Spleen (tissue), 11 donors: Measurements from ENCODE around the gene TNFRSF14. TPM values are rescaled to one million over a fixed set of nuclear protein-coding genes. Genes with fewer than 3 reads are reported as not detected.

Experiments used
- DNase-seq: peaks from one replicate; pipeline ENCODE4 v3.0.0-alpha.2; 2020
- H3K27ac ChIP-seq, 8 donors: fragments of 200-600 bp; sonication (generic) in 7 of 8; 1 replicate in 4 of 8; 2 replicates in 4 of 8; pipeline versions ENCODE4 v1.5.0 to v1.8.0; 2016 to 2021; ENCODE audit warnings: inconsistent platforms in 4 of 8, mild to moderate bottlenecking in 4 of 8, moderate library complexity in 1 of 8
- H3K27me3 ChIP-seq, 7 donors: fragments of 200-600 bp; sonication (generic) in 6 of 7; replicated peaks in 1 of 7; 1 replicate in 4 of 7; 2 replicates in 3 of 7; pipeline versions ENCODE4 v1.5.0 to v1.8.0; 2016 to 2021; ENCODE audit warnings: inconsistent platforms in 3 of 7, mild to moderate bottlenecking in 1 of 7
- H3K36me3 ChIP-seq, 6 donors: fragments of 200-600 bp; sonication (generic) in 5 of 6; 1 replicate in 4 of 6; 2 replicates in 2 of 6; pipeline versions ENCODE4 v1.5.0 to v1.8.0; 2016 to 2021; ENCODE audit warnings: inconsistent platforms in 2 of 6
- H3K4me1 ChIP-seq, 6 donors: fragments of 200-600 bp; sonication (generic) in 5 of 6; 1 replicate in 3 of 6; 2 replicates in 3 of 6; pipeline versions ENCODE4 v1.5.0 to v1.8.0; 2016 to 2021; ENCODE audit warnings: inconsistent platforms in 3 of 6
- H3K4me3 ChIP-seq, 8 donors: fragments of 200-600 bp; sonication (generic) in 7 of 8; 1 replicate in 4 of 8; 2 replicates in 4 of 8; pipeline versions ENCODE4 v1.5.0 to v1.8.0; 2016 to 2021; ENCODE audit warnings: inconsistent platforms in 4 of 8, mild to moderate bottlenecking in 4 of 8, moderate library complexity in 2 of 8
- H3K9me3 ChIP-seq, 8 donors: fragments of 200-600 bp; sonication (generic) in 7 of 8; 1 replicate in 4 of 8; 2 replicates in 4 of 8; pipeline versions ENCODE4 v1.5.0 to v1.8.0; 2016 to 2021; ENCODE audit warnings: inconsistent platforms in 4 of 8
- POLR2A ChIP-seq, 3 donors: fragments of 450-650 bp; IDR thresholded peaks; one replicate each; pipeline ENCODE4 v1.5.1; 2017; ENCODE audit warnings: antibody characterized with exemption in 3 of 3, mild to moderate bottlenecking in 1 of 3
- POLR2AphosphoS5 ChIP-seq, 3 donors: sonication (generic); formaldehyde crosslinking; IDR thresholded peaks; one replicate each; pipeline ENCODE4 v1.5.1; 2017; ENCODE audit warnings: antibody characterized with exemption in 3 of 3
- WGBS, 5 donors: extraction: QIAGEN DNeasy Blood & Tissue Kit in 3 of 5; methylation state at CpG; one replicate each; pipeline versions ENCODE4 v1.1.5 to v1.1.7; 2013 to 2018; 5-methylcytosine and 5-hydroxymethylcytosine counted together
- intact Hi-C: fragments of 100-400 bp; cut with DNase I; formaldehyde crosslinking; loops from one replicate; pipeline ENCODE4 v1.15.0; 2023; ENCODE audit warnings: low total_unique reads
- polyA plus RNA-seq, 3 donors: library from polyadenylated mRNA; stranded (reverse); fragments of 200-250 nt; gene quantifications; one replicate each; pipeline ENCODE4 v1.2.1, GENCODE V29; 2013
- total RNA-seq, 7 donors: library from RNA; depleted of rRNA in 3 of 7; stranded (reverse); fragments of >200 nt in 3 of 7; fragmentation: NEBNext Ultra II Directional in 4 of 7; extraction: Animal tissue kit (Norgen Biotek cat#: 25700) in 4 of 7; gene quantifications; one replicate each; pipeline versions ENCODE4 v1.1.0 to v1.2.1, GENCODE V29; 2016 to 2021
- TF ChIP-seq, protein P1 (sequence below), 11 experiments: fragments of 200-600 bp in 7 of 11; fragments of 450-650 bp in 4 of 11; sonication (generic) in 4 of 11; IDR thresholded peaks in 8 of 11; conservative IDR thresholded peaks in 3 of 11; 1 replicate in 7 of 11; 2 replicates in 4 of 11; pipeline versions ENCODE4 v1.4.0 to v1.8.0; 2016 to 2021; ENCODE audit warnings: antibody characterized with exemption in 11 of 11, inconsistent platforms in 4 of 11, mild to moderate bottlenecking in 1 of 11
- donor health status: healthy with polysubstance abuse.
- donor health status: DM: no; HTN: no; CAD: no; lungs with moderate emphysema.
- donor health status: DM: no; HTN: no; CAD: no.
- donor health status: Bipolar disorder and iron deficiency.
- donor health status: healthy.
- donor health status: DM: no; HTN: no; CAD: no.
- donor health status: DM: yes; HTN: yes; CAD: no.

Gene TNFRSF14
- total and polyA plus RNA-seq, 10 donors: 146 to 366 (median 191) TPM

DNA sequence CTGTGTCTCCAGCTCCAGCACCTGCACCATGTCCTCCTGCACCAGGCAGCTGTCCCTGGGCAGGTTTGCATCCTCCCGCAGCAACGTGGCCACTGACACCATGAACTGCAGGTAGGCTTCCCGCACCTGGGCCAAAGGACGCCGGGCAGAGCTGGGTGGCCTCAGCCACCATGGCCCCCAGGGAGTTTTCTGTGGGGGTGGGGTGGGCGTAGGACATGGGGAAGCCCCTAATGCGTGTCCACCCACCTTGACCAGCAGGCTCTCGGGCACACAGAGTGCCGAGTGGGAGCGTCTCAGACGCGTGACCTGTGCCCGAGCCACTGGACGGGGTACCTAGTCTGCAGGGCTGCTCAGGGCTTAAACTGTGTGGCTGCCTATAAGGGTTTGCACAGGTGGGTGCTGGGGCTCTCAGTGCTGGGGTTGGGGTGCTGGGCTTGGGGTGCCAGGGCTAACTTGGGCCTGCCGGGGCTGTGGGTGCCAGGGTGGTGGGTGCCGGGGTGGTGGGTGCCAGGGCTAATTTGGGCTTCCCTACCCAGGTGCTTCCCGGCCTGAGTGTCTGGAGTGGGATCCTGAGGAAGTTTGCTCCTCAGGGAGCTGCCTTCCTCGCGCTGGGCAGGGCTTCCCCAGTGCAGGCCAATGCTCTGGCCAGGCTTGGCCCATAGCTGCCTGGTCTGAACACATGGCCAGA is 48.1 kb downstream of the TNFRSF14 start:
- intact Hi-C loops: no loop called here
- H3K36me3 ChIP-seq: no peaks in the 10 kb centered on the region
- H3K27me3 ChIP-seq: peaks cover 0 to 40% (median 15%) of the 10 kb centered on the region in 7 donors
- TF ChIP-seq, protein P1, sequence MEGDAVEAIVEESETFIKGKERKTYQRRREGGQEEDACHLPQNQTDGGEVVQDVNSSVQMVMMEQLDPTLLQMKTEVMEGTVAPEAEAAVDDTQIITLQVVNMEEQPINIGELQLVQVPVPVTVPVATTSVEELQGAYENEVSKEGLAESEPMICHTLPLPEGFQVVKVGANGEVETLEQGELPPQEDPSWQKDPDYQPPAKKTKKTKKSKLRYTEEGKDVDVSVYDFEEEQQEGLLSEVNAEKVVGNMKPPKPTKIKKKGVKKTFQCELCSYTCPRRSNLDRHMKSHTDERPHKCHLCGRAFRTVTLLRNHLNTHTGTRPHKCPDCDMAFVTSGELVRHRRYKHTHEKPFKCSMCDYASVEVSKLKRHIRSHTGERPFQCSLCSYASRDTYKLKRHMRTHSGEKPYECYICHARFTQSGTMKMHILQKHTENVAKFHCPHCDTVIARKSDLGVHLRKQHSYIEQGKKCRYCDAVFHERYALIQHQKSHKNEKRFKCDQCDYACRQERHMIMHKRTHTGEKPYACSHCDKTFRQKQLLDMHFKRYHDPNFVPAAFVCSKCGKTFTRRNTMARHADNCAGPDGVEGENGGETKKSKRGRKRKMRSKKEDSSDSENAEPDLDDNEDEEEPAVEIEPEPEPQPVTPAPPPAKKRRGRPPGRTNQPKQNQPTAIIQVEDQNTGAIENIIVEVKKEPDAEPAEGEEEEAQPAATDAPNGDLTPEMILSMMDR (IDR thresholded peaks at IDR 0.05 in 8 of 11, conservative IDR thresholded peaks at IDR 0.05 in 3 of 11): no peak
- TF ChIP-seq POLR2A (IDR thresholded peaks at IDR 0.05) (no peak), POLR2AphosphoS5 (IDR thresholded peaks at IDR 0.05) (no peak)
- 79 to 96% (median 86%) methylated on average over 10 to 19 of the region's 19 CpGs for WGBS, 5 donors
- no peak overlapping the region for H3K27ac ChIP-seq
- peaks cover 0 to 3% (median 0%) of the 10 kb centered on the region in 8 donors for H3K9me3 ChIP-seq
- peak; percentile 65 for DNase-seq
- H3K4me3 ChIP-seq: no peak overlapping the region
- H3K4me1 ChIP-seq: no peaks in the 10 kb centered on the region

DNA sequence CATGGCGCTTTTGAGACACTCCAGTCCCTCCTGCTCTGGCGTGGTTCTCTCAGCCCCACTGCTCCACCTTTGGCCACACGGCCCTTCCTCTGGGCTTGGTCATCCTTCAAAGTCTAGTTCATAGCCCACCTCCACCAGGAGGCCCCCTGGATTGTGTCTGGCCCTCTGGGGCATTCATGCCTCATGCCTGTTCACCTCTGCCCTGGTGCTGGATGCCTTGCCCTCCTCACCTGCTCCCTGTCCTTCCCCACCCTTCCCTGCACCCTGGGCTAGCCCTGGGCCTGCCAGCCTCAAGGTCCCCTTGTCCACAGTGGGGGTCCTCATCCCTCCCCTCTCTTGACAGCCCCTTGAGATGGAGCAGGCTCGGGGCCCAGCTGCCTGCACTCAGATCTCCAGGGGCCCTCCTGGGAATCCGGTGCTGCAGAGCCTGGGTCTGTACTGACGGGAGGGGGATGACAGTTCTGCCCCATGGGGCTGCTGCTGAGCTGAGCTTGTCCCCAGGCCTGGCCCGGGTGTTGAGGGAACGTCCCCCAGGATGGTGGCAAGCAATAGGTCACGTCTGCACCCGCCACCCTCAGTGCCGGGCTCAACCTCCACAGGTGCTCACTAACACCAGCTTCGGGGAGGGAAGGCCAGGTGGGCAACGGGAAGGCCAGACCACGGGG is 48.8 kb downstream of the TNFRSF14 start:
- DNase-seq: peak; percentile 60
- 83 to 91% (median 84%) methylated on average over 11 to 14 of the region's 14 CpGs for WGBS, 5 donors
- intact Hi-C loops: no loop called here
- no peaks in the 10 kb centered on the region for H3K36me3 ChIP-seq
- no peak for TF ChIP-seq POLR2AphosphoS5 (IDR thresholded peaks at IDR 0.05)
- TF ChIP-seq POLR2A (IDR thresholded peaks at IDR 0.05): no peak
- TF ChIP-seq, protein P1 (IDR thresholded peaks at IDR 0.05 in 8 of 11, conservative IDR thresholded peaks at IDR 0.05 in 3 of 11): no peak
- peaks cover 0 to 43% (median 15%) of the 10 kb centered on the region in 7 donors for H3K27me3 ChIP-seq
- no peak overlapping the region for H3K4me3 ChIP-seq
- no peaks in the 10 kb centered on the region for H3K4me1 ChIP-seq
- no peak overlapping the region for H3K27ac ChIP-seq
- H3K9me3 ChIP-seq: peaks cover 0 to 3% (median 0%) of the 10 kb centered on the region in 8 donors

DNA sequence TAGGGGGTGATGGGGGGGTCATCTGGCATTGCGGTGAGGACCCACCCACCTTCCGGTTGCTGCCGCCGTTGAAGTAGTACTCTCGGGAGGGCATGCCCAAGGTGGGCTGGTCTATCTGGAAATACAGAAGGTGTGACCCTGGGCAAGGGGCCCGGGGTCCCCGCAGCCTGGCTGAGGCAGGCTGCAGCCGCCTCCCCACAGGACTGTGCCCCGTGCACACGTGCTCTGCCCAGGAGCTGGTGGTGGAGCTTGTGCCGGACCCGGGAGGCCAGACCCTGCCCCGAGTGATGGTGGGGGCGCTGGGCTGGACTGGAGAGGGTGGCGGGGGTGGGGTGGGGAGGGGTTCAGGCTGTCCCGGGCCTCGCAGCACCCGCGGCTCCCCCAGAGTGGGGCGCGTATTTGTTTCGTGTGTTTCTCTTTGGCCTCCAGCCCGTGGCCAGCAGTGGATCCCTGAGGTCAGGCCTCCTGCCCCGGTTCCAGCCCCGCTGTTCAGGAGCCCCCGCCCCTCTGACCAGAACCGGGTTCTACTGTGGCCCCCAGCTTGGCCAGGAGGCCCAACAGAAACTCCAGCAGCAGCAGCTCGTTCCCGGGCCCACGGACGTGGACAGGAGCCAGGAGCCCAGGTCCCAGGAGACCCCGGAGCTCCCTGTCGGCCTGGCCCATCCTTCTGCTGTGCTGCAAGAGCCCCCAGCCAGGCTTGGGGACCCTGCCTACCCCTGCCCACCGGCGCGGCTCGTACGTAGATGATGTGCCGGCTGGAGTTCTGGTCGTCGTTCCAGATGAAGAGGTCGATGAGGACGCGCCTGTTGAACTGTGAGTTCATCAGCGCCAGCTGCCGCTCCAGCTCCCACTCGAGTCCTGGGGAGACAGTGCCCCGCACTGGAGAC is 49.6 kb downstream of the TNFRSF14 start:
- H3K36me3 ChIP-seq: no peaks in the 10 kb centered on the region
- peaks cover 0 to 3% (median 0%) of the 10 kb centered on the region in 8 donors for H3K9me3 ChIP-seq
- peak; percentile 69 for DNase-seq
- peaks cover 0 to under 1% (median 0%) of the 10 kb centered on the region in 6 donors for H3K4me1 ChIP-seq
- TF ChIP-seq POLR2A (IDR thresholded peaks at IDR 0.05) (no peak), POLR2AphosphoS5 (IDR thresholded peaks at IDR 0.05) (no peak)
- TF ChIP-seq, protein P1 (IDR thresholded peaks at IDR 0.05 in 8 of 11, conservative IDR thresholded peaks at IDR 0.05 in 3 of 11): no peak
- H3K4me3 ChIP-seq: no peak overlapping the region
- 88 to 95% (median 89%) methylated on average over 41 to 48 of the region's 48 CpGs for whole genome bisulfite sequencing, 5 donors
- peaks cover 0 to 50% (median 15%) of the 10 kb centered on the region in 7 donors for H3K27me3 ChIP-seq
- intact Hi-C loops: no loop called here
- H3K27ac ChIP-seq: no peak overlapping the region
